ENCODE data around the gene PADI3. TPM values are rescaled to one million over a fixed set of nuclear protein-coding genes. Genes with fewer than 3 reads are reported as not detected.

PADI3 gene
- total and polyA plus RNA-seq, 2 of the 13 experiments (the other 11 are each of a cell fraction or from before 2014, with no cell fraction given): not detected

- Histone ChIP-seq H3K27ac (ENCODE audit: extremely low read length, insufficient read depth, low read length) (no peak overlapping the region), H3K4me3 (replicated peaks in 1 of 3; ENCODE audit: insufficient read depth in 1 of 3, low read depth in 2 of 3, low read length in 3 of 3) (no peak overlapping the region), H3K9me3 (ENCODE audit: low read length) (no peaks in the 10 kb centered on the region), H3K4me2 (ENCODE audit: low read depth, low read length) (no peak overlapping the region), H3K36me3 (replicated peaks in 1 of 2; ENCODE audit: control insufficient read depth in 1 of 2, insufficient read depth in 2 of 2, low read length in 2 of 2) (no peaks in the 10 kb centered on the region), H3K27me3 (ENCODE audit: control insufficient read depth in 1 of 2, insufficient read depth in 2 of 2, low read length in 2 of 2) (peaks cover 0 to 15% of the 10 kb centered on the region in 2 experiments; a peak in 3 of 5 replicates), H3K79me2 (ENCODE audit: insufficient read depth, low read length) (no peaks in the 10 kb centered on the region), H4K20me1 (ENCODE audit: insufficient read depth, low read length) (no peaks in the 10 kb centered on the region), H3K9ac (ENCODE audit: insufficient read depth, low read depth, low read length) (no peak overlapping the region), H3K4me1 (ENCODE audit: insufficient read depth, low read length) (no peaks in the 10 kb centered on the region), H2AFZ (ENCODE audit: low read length) (no peak overlapping the region)
- BruUV-seq (replicated peaks): no TSS peak
- ChIA-PET POLR2A (no interaction called here), CTCF (ENCODE audit: low intra/inter-chr PET ratio, low total read pairs) (no interaction called here)
- TF ChIP-seq TAF1 (CRISPR knock-in tag; IDR thresholded peaks at IDR 0.05): no peak
- TF ChIP-seq ZFP37 (CRISPR knock-in tag; IDR thresholded peaks at IDR 0.05; ENCODE audit: borderline replicate concordance): no peak
- ATAC-seq (no peak), FAIRE-seq (no peak), DNase-seq (ENCODE audit: low spot score) (no peak)
- intact Hi-C loops (cut with micrococcal nuclease; ENCODE audit: unreplicated experiment) (no loop called here), in situ Hi-C loops (cut with HindIII; ENCODE audit: extremely low pct_ligation_motif_present, low pct_unique_long_range_greater_than_20kb) (no loop called here)
- WGBS (ENCODE audit: low lambda C conversion rate): 29% methylated on average over 14 of the region's 14 CpGs
These were observed 45.0 kb downstream of the PADI3 start for GRCh38 chr1:17293681-17294425.

- H3K79me2 ChIP-seq (ENCODE audit: insufficient read depth, low read length): no peaks in the 10 kb centered on the region
- no peaks in the 10 kb centered on the region for H3K9me3 ChIP-seq (ENCODE audit: low read length)
- H3K36me3 ChIP-seq (replicated peaks in 1 of 2; ENCODE audit: control insufficient read depth in 1 of 2, insufficient read depth in 2 of 2, low read length in 2 of 2): no peaks in the 10 kb centered on the region
- ChIA-PET CTCF (ENCODE audit: low intra/inter-chr PET ratio, low total read pairs) (no interaction called here), POLR2A (no interaction called here)
- TF ChIP-seq ZNF530 (CRISPR knock-in tag; IDR thresholded peaks at IDR 0.05; ENCODE audit: low read depth) (no peak), ZNF460 (CRISPR knock-in tag; IDR thresholded peaks at IDR 0.05; ENCODE audit: borderline replicate concordance) (no peak), TFDP2 (CRISPR knock-in tag; IDR thresholded peaks at IDR 0.05) (no peak), ZBTB46 (CRISPR knock-in tag; IDR thresholded peaks at IDR 0.05; ENCODE audit: borderline replicate concordance) (no peak), ZNF10 (CRISPR knock-in tag; IDR thresholded peaks at IDR 0.05; ENCODE audit: borderline replicate concordance, low read depth) (no peak), ZNF333 (CRISPR knock-in tag; IDR thresholded peaks at IDR 0.05; ENCODE audit: borderline replicate concordance) (no peak), ZNF274 (CRISPR knock-in tag; IDR thresholded peaks at IDR 0.05) (no peak), PAX8 (CRISPR knock-in tag; IDR thresholded peaks at IDR 0.05; ENCODE audit: borderline replicate concordance) (no peak)
- no peaks in the 10 kb centered on the region for H4K20me1 ChIP-seq (ENCODE audit: insufficient read depth, low read length)
- in situ Hi-C loops (cut with HindIII; ENCODE audit: extremely low pct_ligation_motif_present, low pct_unique_long_range_greater_than_20kb) (no loop called here), intact Hi-C loops (cut with micrococcal nuclease; ENCODE audit: unreplicated experiment) (no loop called here)
- H3K4me2 ChIP-seq (ENCODE audit: low read depth, low read length): no peak overlapping the region
- no peak overlapping the region for H3K9ac ChIP-seq (ENCODE audit: insufficient read depth, low read depth, low read length)
- no peak overlapping the region for H3K27ac ChIP-seq (ENCODE audit: extremely low read length, insufficient read depth, low read length)
- FAIRE-seq: no peak
- 22% methylated on average over 4 of the region's 4 CpGs for WGBS (ENCODE audit: low lambda C conversion rate)
- no peak overlapping the region for H2AFZ ChIP-seq (ENCODE audit: low read length)
- H3K4me1 ChIP-seq (ENCODE audit: insufficient read depth, low read length): no peaks in the 10 kb centered on the region
- no peak for DNase-seq (ENCODE audit: low spot score)
- no TSS peak for BruUV-seq (replicated peaks)
- no peak overlapping the region for H3K4me3 ChIP-seq (replicated peaks in 1 of 3; ENCODE audit: insufficient read depth in 1 of 3, low read depth in 2 of 3, low read length in 3 of 3)
- no peak for ATAC-seq
- peaks cover 0 to 8% of the 10 kb centered on the region in 2 experiments; a peak in 1 of 5 replicates for H3K27me3 ChIP-seq (ENCODE audit: control insufficient read depth in 1 of 2, insufficient read depth in 2 of 2, low read length in 2 of 2)
These were observed 46.4 kb downstream of the PADI3 start for GRCh38 chr1:17295292-17295691.

Measured in HepG2 (cell line).